Subcutaneous adipose tissue (tissue), 4 donors: Measurements from ENCODE around the gene PRSS8. TPM values are rescaled to one million over a fixed set of nuclear protein-coding genes. Genes with fewer than 3 reads are reported as not detected.

ENCODE experiments used
- CTCF ChIP-seq: fragments of 450-650 bp; IDR thresholded peaks from one replicate; pipeline ENCODE4 v1.5.1; 2016; ENCODE audit warnings: low read depth, mild to moderate bottlenecking, control low read depth, antibody characterized with exemption, moderate library complexity
- total RNA-seq, 4 donors: library from RNA; depleted of rRNA; stranded (reverse); fragments of >200 nt; gene quantifications; one replicate each; pipeline ENCODE4 v1.1.0, GENCODE V29; 2016

The PRSS8 gene
- total RNA-seq, 4 donors from 2014 or later: 1.4 TPM; not detected in 3

- no peak for TF ChIP-seq CTCF
Measured at GRCh38 chr16:31148896-31149295, 13.4 kb upstream of the PRSS8 start.

- TF ChIP-seq CTCF: no peak
Measured at GRCh38 chr16:31148281-31148728, 12.8 kb upstream of the PRSS8 start.

GRCh38 chr16:31147574-31147973 lies 12.0 kb upstream of the PRSS8 start:
- no peak for TF ChIP-seq CTCF

DNA sequence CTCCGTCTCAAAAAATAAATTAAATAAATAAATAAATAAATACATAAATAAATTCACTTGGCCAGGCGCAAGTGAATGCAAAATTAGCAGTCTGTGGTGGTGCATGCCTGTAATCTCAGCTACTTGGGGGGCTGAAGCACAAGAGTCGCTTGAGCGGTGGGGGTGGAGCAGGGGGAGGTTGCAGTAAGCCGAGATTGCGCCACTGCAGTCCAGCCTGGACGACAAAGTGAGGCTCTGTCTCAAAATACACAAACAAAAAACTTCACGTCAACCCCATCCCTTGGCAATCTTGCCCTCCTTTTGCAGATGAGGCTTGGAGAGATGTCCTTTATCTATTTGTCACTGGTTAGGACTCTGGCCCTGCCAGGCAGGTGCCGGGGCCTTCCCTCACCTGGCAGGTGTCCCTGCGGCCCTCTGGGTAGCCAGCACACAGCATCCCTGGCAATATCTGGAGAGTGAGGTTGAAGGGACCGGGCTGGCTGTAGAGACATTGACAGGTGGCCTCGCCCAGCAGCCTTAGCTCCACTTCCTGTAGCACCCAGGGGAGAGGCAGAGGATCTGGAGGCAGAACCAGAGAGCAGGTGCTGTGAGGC lies 10.0 kb upstream of the PRSS8 start:
- no peak for TF ChIP-seq CTCF

DNA sequence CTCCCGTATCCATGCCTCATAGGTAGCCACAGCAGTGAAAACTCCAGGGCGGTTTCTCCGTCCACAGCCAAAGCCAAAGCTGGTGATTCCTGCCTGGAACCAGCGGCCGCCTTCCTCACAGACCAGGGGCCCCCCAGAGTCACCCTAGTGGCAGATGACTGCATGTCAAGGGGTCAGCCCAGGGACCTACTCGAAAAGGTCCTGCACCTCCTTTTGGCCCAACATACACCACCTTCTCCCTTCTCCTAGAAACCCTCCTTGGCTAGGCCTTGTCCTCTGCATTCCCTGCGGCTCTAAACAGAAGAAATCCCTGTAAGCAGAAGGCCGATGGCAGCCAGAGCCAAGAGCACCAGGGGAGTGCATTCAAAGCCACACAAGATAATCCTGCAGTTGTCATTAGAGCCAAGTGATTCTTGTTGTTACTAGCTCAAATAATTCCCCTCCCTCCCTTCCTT lies 8.2 kb upstream of the PRSS8 start:
- TF ChIP-seq CTCF: no peak

- no peak for TF ChIP-seq CTCF
Measured at GRCh38 chr16:31143011-31143693, 7.6 kb upstream of the PRSS8 start.

- TF ChIP-seq CTCF: no peak
Measured at GRCh38 chr16:31142109-31143010, 6.8 kb upstream of the PRSS8 start.
